NOMO-1 treated with dmso at 0.1 percent for 144 hours (cell line): ENCODE measurements around the gene LRRC73.
A peak's percentile ranks its signal among the peaks of the same experiment; 100 is the strongest.
"Not testable (repeated sequence)": the region's sequence is repeated elsewhere in the genome, so short reads cannot be mapped to it uniquely, and the experiment has no call there.

Experiments used
- DNase-seq: peaks from one replicate; lab custom pipeline; 2025; ENCODE audit not compliant: unreplicated experiment; lab: John Stamatoyannopoulos, UW

LRRC73 gene

DNA sequence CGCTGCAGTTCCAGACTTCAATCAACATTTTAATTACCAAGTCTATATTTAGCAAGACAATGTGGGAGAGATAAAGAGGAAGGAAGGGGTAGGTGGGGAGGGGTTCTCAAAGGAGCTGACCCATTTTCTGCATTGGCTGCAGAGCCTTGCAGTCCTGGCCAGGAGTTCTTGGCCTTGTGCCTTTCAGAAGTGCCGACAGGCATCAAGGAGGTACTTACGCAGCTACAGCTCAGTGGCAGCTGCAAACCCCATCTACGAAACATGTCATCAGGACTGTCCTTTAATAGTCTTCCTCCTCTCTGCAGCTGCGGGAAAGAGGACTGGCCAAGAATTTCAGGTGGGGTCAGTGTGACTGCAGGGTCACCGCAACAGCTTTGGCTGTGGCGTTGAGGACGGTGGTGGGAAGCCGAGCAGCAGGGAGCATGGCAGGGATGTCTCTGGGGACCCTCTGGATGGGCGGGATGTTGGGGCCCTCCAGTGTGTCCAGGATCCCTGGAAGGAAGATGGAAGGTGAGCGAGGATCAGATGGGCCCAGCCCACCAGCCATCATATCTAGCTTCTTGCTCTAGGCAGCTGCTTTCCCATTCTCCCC lies 1.8 kb upstream of the LRRC73 start:
- no peak for DNase-seq

DNA sequence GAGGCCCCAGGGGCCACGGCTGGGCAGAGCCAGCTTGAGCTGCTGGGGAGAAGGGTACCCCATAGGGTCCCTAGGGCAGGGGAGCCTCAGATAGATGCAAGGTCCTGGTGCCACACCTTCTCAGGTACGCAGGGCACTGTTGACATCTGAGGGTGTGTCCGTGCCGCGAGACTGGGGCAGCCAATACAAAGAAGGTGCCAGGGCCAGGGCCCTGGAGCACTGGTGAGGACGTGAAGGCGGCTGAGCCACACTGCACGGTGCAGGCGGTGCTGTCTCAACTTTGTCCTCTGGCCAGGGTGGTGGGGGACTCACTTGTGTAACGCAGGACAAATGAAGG lies 649 bp upstream of the LRRC73 start:
- no peak for DNase-seq

DNA sequence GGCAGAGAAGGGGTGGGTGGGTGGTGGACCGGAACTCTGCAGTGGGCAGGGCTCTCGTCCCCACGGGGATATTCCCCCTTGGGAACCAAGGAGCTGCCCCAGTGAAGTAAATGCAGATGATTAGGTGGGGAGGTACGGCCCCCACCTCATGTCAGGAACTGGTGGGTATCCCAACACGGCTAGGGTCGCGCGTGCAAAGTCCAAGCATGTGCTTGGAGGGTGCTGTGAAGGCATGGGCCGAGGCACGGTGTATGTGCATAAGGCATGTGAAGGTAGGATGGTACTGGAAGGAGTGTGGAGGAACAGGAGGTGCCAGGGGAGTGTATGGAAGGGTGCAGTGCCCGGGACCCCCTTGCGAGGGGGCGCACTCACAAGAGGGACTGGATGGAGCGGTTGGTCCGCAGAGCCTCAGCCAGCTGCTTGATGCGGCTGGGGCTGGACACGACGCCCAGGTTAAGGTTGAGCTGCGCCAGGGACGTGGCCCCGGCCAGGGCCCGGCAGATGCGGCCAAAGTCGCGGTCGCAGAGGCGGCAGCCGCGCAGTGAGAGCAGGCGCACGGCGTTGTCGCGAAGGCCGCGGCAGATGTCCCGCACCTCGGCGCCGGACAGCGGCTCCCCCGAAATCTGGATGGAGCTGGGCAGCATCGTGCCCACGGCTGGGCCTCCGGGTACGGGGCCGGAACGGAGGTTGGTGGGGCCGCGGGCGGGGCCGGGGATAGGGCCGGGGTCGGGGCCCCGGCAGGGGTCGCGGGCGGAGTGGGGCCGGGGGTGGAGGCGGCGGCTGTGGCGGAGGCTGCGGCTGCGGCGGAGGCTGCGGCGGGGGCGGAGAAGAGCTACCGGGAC lies 783 bp downstream of the LRRC73 start:
- DNase-seq: no peak

DNA sequence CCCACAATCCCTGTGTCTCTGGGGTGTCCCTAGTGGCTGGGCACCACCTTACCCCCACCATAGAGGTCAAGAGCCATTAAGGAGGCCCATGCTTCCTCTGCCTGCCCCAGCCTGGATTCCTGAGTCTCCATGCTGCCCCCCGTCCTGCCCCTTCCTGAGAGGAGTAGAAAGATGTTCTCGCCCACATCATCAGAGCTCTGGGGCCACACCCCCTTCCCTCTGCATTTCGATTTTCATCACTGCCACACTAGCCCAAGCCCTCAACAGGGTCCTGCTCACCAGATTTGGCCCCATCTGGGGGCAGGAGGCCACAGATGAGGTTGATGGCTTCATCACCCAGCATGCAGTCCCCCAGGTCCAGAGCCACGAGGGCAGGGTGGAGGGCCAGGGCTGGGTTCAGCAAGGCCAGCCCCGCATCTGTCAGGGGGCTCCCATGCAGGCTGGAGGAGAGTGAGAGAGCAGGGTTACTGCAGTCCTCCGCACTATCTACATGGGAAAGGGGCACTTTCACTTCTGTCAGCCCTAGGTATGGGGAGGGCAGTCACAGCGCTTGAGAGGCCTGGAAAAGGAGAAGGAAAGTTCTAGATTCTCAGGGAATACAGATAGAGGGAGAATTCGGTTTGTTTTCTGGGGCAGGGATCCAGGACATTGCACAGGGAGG lies 1.5 kb downstream of the LRRC73 start:
- DNase-seq: no peak

DNA sequence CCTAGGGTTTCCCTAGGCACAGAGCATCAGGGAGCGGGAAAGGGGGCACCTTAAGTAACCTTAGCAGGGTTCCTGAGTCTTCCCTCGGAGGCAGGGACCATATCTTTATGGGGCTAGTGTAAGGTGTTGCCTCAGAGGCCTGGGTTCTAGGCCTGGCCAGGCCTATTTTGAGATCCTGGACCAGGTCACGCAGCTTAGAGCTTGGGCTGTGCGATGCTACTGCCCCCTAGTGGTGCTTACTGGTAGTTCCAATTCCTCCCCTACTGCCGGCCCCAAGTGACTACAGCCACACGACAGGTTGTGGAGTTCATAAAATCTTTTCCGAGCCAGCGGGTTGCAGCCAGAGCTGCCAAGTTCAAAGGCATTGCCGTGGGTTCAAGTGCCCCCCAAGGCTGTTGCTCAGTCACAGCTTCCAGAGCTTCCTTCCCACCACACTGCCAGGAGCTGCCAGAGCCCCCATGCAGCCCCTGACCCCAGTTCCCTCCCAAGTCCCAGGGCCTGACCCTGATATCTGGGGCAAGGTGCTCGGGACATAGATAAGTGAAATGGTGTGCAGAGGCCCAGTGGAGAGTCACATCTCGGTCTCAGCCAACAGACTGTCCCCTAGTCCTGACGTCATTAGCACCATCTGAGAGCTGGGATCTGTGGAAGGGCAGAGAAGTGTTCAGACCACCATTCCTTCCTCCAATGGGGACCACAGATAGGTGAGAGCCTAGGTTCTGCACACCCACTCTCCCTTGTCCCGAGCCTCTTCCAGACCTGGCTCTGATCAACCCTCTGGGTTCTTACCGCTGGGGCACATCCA lies 3.3 kb downstream of the LRRC73 start:
- peak; percentile 58 for DNase-seq

DNA sequence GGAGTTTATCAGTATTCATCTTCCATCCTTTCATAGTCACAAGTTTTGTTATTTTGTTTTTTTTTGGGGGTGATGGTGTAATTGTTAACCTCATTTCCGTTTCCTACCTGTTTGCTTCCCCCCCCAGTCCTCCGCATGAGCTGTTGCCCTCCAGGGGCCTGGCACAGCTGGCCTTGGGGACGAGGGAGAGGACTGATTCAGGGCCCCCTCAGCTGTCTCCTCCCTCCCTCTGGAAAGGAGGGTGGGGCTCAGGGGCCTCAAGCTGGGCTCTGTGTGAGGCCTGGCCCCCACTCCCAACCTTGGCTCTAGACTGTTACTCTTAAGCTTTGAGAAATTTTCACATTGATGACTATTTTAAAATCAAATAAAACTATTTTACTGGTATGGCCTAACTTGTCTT lies 4.0 kb downstream of the LRRC73 start:
- no peak for DNase-seq

GRCh38 chr6:43505718-43506117 lies 4.4 kb downstream of the LRRC73 start:
- no peak for DNase-seq

- DNase-seq: no peak
These were observed 5.2 kb downstream of the LRRC73 start for GRCh38 chr6:43504756-43505593.

GRCh38 chr6:43503443-43503842 lies 6.7 kb downstream of the LRRC73 start:
- no peak for DNase-seq

GRCh38 chr6:43502666-43503065 lies 7.5 kb downstream of the LRRC73 start:
- DNase-seq: no peak

DNA sequence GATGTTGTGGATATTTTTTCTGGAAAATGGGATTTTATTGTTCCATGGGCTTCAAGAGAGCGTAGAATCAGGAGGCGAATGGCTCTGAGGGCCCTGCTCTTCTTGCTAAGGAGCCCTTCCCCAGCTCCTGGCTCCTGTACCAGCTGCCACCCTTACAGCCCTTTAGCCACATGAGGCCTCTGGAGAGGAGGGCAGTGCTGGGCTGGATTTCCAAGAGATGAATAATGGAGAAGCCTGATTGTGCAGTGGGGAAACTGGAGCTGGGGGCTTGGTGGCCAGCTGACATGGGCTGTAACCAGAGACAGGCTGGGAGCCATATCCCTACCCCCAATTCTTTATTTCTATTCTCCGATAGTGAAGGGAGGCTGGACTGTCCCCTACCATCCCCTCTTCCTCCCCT lies 9.2 kb downstream of the LRRC73 start:
- no peak for DNase-seq

DNA sequence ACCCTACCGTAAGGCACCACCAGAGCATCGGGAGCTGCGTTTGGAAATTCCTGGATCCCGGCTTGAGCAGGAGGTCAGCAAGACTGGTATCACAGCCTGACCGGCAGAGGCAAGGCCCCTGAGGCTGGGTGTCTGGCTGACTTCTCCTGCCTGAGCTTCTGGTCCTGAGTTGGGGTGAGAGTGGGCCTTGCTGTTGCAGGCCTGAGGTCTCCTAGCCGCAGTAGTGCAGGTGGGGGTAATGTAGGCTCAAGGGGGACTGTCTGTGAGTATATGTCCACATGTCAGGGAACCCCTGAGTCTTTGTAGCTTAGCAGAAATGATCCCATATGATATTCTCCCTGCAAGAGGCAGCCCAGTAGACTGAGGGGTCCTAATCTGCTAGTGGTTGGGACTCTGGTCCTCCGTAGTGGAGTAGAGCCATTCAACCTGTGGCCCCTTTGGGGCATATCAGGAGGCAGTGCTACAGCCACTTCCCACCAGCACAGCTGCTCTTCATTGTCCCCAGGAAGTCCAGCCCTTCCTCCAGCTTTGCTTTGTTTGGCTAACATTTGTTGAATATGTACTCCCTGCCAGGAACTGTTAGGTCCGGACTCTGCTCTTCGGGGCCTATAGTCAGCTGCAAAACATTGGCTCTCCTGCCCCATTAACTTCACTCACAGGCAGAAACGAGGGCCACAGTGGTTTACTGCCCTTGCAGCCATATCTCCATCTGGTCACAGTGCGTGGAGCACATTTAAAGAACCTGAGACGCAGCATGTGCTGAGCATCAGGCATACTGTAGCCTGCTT lies 10.9 kb downstream of the LRRC73 start:
- DNase-seq: no peak

- DNase-seq: not testable (repeated sequence)
These were observed 11.9 kb downstream of the LRRC73 start for GRCh38 chr6:43498291-43498690.

DNA sequence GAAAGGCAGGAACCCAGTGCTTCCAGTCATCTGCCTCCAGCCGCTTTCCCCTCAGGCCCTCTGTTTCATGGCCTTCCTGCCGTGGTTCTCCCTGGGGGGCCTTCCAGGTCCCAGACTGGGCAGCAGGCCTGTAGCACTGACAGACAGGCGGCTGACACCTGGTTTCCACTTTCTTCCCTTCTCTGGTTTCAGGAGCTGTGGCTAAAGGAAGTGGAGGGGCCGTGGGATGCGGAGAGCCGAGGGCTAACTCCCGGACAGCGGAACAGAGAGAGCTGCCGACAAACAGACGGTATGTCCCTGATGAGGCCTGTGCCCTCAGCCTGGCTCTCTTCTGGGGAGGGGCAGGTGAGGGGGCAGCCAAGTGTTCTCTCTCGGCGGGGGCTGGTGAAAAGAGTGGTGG lies 12.5 kb downstream of the LRRC73 start:
- no peak for DNase-seq

- DNase-seq: no peak
These were observed 13.1 kb downstream of the LRRC73 start for GRCh38 chr6:43497129-43497396.

DNA sequence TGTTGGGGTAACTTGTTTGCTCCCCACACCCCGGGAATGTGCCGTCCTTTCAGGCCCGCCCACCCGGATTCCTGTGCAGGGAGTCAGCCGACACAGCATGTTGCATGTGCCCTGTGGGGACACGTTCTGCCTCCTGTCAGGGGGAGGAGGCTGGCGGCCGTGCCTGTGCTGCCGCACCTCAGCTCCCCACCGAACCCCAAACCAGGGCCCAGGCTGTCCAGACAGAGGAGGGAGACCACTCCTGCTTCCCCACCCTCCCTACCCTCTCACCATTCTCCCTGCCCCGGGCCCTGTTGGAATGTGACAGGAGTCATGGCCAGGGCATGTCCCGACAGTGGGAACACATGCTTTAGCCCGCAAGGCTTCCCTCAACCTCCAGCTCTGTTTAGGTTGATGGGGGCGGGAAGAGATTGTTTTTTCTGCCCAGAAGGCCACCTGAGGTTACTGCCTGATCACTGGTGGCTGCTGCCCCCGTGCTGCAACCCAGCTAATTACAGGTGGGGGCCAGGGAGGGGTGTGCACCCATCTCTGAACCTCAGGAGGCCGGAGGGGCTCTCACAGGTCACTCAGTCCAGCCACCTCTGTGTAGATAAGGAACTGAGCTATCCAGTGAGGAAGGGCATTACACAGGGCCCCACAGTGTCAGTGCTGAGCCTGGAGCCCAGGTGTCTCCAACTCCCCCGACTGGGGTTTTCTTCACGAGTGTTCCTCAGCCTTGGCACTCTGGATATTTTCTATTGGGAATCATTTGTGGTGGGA lies 13.6 kb downstream of the LRRC73 start:
- DNase-seq: no peak

- no peak for DNase-seq
These were observed 14.7 kb downstream of the LRRC73 start for GRCh38 chr6:43495409-43495941.

DNA sequence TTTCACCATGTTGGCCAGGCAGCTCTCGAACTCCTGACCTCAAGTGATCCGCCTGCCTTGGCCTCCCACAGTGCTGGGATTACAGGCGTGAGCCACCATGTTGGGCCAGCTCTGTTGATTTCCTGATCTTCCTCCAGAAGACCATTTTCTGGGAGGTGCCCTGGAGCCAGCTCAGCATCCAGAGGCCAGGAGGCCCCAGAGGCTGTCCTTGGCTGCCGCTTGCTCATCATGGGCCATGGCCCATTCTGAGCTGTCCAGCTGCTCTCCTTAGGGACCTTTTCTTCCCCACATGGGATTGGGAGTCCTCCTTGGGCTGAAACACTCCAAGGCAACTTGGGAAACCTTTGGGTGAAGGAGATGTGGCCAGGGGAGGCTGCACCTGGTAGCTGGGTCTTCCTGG lies 15.4 kb downstream of the LRRC73 start:
- no peak for DNase-seq

DNA sequence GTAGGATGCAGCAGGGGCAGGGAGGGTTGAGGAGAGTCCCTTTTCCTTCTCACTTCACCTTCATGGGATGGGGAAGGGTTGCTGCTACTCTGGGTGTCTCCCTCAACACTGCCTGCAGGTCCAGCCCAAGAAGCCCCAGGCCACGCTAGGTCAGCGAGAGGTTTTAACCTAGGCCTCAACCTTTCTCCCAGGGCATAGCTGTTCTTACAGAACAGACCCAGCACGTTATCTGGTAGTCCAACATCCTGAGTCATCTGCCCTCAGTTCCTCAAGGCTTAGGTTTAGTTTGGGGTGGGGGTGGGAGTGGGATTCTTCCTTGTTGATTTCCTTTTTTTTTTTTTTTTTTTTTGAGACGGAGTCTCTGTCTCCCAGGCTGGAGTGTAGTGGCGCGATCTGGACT lies 15.8 kb downstream of the LRRC73 start:
- DNase-seq: no peak
